Retina (tissue), 1 donor: Measurements from ENCODE around the gene HSPG2.

ENCODE experiments used
- DNase-seq: peaks from one replicate; pipeline ENCODE4 v3.0.0-alpha.2; 2016

HSPG2 gene

GRCh38 chr1:21896652-21897532 lies 40.2 kb downstream of the HSPG2 start:
- no peak for DNase-seq

GRCh38 chr1:21896026-21896425 lies 41.1 kb downstream of the HSPG2 start:
- DNase-seq = no peak

GRCh38 chr1:21894034-21894881 lies 42.9 kb downstream of the HSPG2 start:
- DNase-seq = no peak

GRCh38 chr1:21893046-21893805 lies 43.9 kb downstream of the HSPG2 start:
- DNase-seq = no peak

GRCh38 chr1:21891621-21892479 lies 45.3 kb downstream of the HSPG2 start:
- DNase-seq = no peak

- DNase-seq = no peak
Measured at GRCh38 chr1:21891081-21891480, 46.0 kb downstream of the HSPG2 start.

- DNase-seq = no peak
Measured at GRCh38 chr1:21888500-21888899, 48.6 kb downstream of the HSPG2 start.

GRCh38 chr1:21887796-21888195 lies 49.3 kb downstream of the HSPG2 start:
- DNase-seq = no peak

GRCh38 chr1:21887216-21887736 lies 49.8 kb downstream of the HSPG2 start:
- no peak for DNase-seq

GRCh38 chr1:21886486-21887215 lies 50.5 kb downstream of the HSPG2 start:
- DNase-seq = no peak

- no peak for DNase-seq
Measured at GRCh38 chr1:21885236-21886037, 51.7 kb downstream of the HSPG2 start.

- DNase-seq = no peak
Measured at GRCh38 chr1:21884456-21885235, 52.5 kb downstream of the HSPG2 start.

- no peak for DNase-seq
Measured at GRCh38 chr1:21882721-21883415, 54.2 kb downstream of the HSPG2 start.

GRCh38 chr1:21881250-21881649 lies 55.9 kb downstream of the HSPG2 start:
- no peak for DNase-seq

GRCh38 chr1:21880619-21880970 lies 56.5 kb downstream of the HSPG2 start:
- no peak for DNase-seq

- DNase-seq = no peak
Measured at GRCh38 chr1:21879928-21880618, 57.0 kb downstream of the HSPG2 start.

GRCh38 chr1:21878840-21879478 lies 58.2 kb downstream of the HSPG2 start:
- no peak for DNase-seq
